Stimulated activated CD8-positive, alpha-beta memory T cell treated with anti-CD3 and anti-CD28 coated beads, Interleukin-7, amount 100 ng/mL, for 48 hours (primary cell): ENCODE results near the gene PRDM15.
A peak's percentile ranks its signal among the peaks of the same experiment; 100 is the strongest.

Experiments
- DNase-seq, 2 donors: peaks; one replicate each; pipeline ENCODE4 v3.0.0-alpha.2; 2020; ENCODE audit warnings: low read depth in 1 of 2; ENCODE audit errors: extremely low read depth in 1 of 2

The PRDM15 gene

GRCh38 chr21:41827951-41828883 lies 50.9 kb downstream of the PRDM15 start:
- no peak for DNase-seq

GRCh38 chr21:41825881-41826280 lies 53.3 kb downstream of the PRDM15 start:
- no peak for DNase-seq

- no peak for DNase-seq
Observed at GRCh38 chr21:41825216-41825615, 53.9 kb downstream of the PRDM15 start.

GRCh38 chr21:41824466-41825207 lies 54.5 kb downstream of the PRDM15 start:
- no peak for DNase-seq

- DNase-seq = no peak
Observed at GRCh38 chr21:41823906-41824305, 55.2 kb downstream of the PRDM15 start.

- DNase-seq = no peak
Observed at GRCh38 chr21:41823166-41823565, 56.0 kb downstream of the PRDM15 start.

- no peak for DNase-seq
Observed at GRCh38 chr21:41821756-41822431, 57.2 kb downstream of the PRDM15 start.

GRCh38 chr21:41821081-41821755 lies 57.9 kb downstream of the PRDM15 start:
- no peak for DNase-seq

- no peak for DNase-seq
Observed at GRCh38 chr21:41820384-41821080, 58.6 kb downstream of the PRDM15 start.

GRCh38 chr21:41819856-41820281 lies 59.3 kb downstream of the PRDM15 start:
- DNase-seq = no peak

- DNase-seq = no peak
Observed at GRCh38 chr21:41819236-41819855, 59.8 kb downstream of the PRDM15 start.

- no peak for DNase-seq
Observed at GRCh38 chr21:41817877-41818855, 61.0 kb downstream of the PRDM15 start.

- DNase-seq = no peak
Observed at GRCh38 chr21:41817228-41817627, 61.9 kb downstream of the PRDM15 start.

- DNase-seq = peak; percentile 7 to 26
Observed at GRCh38 chr21:41816583-41817165, 62.5 kb downstream of the PRDM15 start.

- DNase-seq = no peak
Observed at GRCh38 chr21:41815652-41816582, 63.2 kb downstream of the PRDM15 start.

- DNase-seq = no peak
Observed at GRCh38 chr21:41813226-41813625, 65.9 kb downstream of the PRDM15 start.

GRCh38 chr21:41812679-41813078 lies 66.5 kb downstream of the PRDM15 start:
- DNase-seq = no peak
